Adrenal gland (tissue), 12 donors: Measurements from ENCODE around the gene LARP4B. TPM values are rescaled to one million over a fixed set of nuclear protein-coding genes. Genes with fewer than 3 reads are reported as not detected.

Experiments
- DNase-seq, 7 donors: peaks; one replicate each; pipeline ENCODE4 v3.0.0-alpha.2; 2019 to 2020
- H3K27ac ChIP-seq, 5 donors: fragments of 200-600 bp; sonication (generic) in 4 of 5; 1 replicate in 3 of 5; 2 replicates in 2 of 5; pipeline versions ENCODE4 v1.5.1 to v1.8.0; 2016 to 2020; ENCODE audit warnings: mild to moderate bottlenecking in 1 of 5
- H3K27me3 ChIP-seq: fragments of 200-600 bp; 2 replicates; pipeline ENCODE4 v1.8.0; 2021
- H3K36me3 ChIP-seq, 2 donors: fragments of 200-600 bp; replicated peaks in 1 of 2; 1 replicate in 1 of 2; 2 replicates in 1 of 2; pipeline versions ENCODE4 v1.5.1 to v1.8.0; 2018 to 2022
- H3K4me1 ChIP-seq, 2 donors: fragments of 200-600 bp; replicated peaks in 1 of 2; 1 replicate in 1 of 2; 2 replicates in 1 of 2; pipeline versions ENCODE4 v1.5.1 to v1.8.0; 2018 to 2021
- H3K4me3 ChIP-seq, 4 donors: fragments of 200-600 bp; sonication (generic) in 3 of 4; one replicate each; pipeline ENCODE4 v1.5.1; 2016 to 2018
- H3K9me3 ChIP-seq, 3 donors: fragments of 200-600 bp; sonication (generic) in 1 of 3; replicated peaks in 1 of 3; 1 replicate in 2 of 3; 2 replicates in 1 of 3; pipeline versions ENCODE4 v1.5.1 to v1.8.0; 2016 to 2021
- CTCF ChIP-seq, 6 experiments: fragments of 450-650 bp in 4 of 6; fragments of 200-600 bp in 2 of 6; sonication (generic) in 1 of 6; IDR thresholded peaks; 1 replicate in 5 of 6; 2 replicates in 1 of 6; pipeline versions ENCODE4 v1.5.1 to v1.8.0; 2016 to 2021; ENCODE audit warnings: antibody characterized with exemption in 6 of 6, mild to moderate bottlenecking in 2 of 6, moderate library complexity in 1 of 6
- POLR2A ChIP-seq, 2 donors: fragments of 450-650 bp; IDR thresholded peaks; one replicate each; pipeline ENCODE4 v1.6.1; 2017; ENCODE audit warnings: antibody characterized with exemption in 2 of 2, mild to moderate bottlenecking in 2 of 2, moderate library complexity in 1 of 2
- WGBS, 4 donors: extraction: QIAGEN DNeasy Blood & Tissue Kit in 2 of 4; methylation state at CpG; one replicate each; pipeline versions ENCODE4 v1.1.5 to v1.1.7; 2013 to 2017; 5-methylcytosine and 5-hydroxymethylcytosine counted together
- intact Hi-C, 2 donors: fragments of 100-400 bp; cut with DNase I; formaldehyde crosslinking; loops; one replicate each; pipeline versions ENCODE4 v1.14.1 to v1.15.0; 2022 to 2023
- polyA plus RNA-seq, 3 donors: library from polyadenylated mRNA; stranded (reverse); fragments of 200-250 nt in 2 of 3; fragments of 350-450 nt in 1 of 3; fragmentation: Illumina TruSeq in 1 of 3; extraction: RNeasy Lipid Tissue Mini Kit (QIAGEN cat#74804) in 1 of 3; gene quantifications; one replicate each; pipeline ENCODE4 v1.2.3, GENCODE V29; 2013 to 2014
- total RNA-seq, 9 donors: library from RNA; depleted of rRNA in 4 of 9; stranded (reverse); fragments of >200 nt in 4 of 9; fragments of 120-200 nt in 1 of 9; fragmentation: NEBNext Ultra II Directional in 1 of 9; extraction: Animal tissue kit (Norgen Biotek cat#: 25700) in 1 of 9; gene quantifications; one replicate each; pipeline versions ENCODE4 v1.1.0 to v1.2.4, GENCODE V29; 2013 to 2023
- donor health status: healthy with polysubstance abuse.
- donor health status: Bipolar disorder and iron deficiency.
- donor health status: DM: yes; HTN: yes; CAD: no.
- donor health status: DM: no; HTN: no; CAD: no.
- donor health status: DM: no; HTN: no; CAD: no.
- donor health status: DM: yes; HTN: yes; CAD: no.

LARP4B gene
- total and polyA plus RNA-seq, 12 donors: 17.2 to 145 (median 66.8) TPM

- H3K4me1 ChIP-seq: no peaks in the 10 kb centered on the region
- no peak overlapping the region for H3K27ac ChIP-seq
- no peaks in the 10 kb centered on the region for H3K9me3 ChIP-seq
- TF ChIP-seq POLR2A (IDR thresholded peaks at IDR 0.05): no peak
- no peak for TF ChIP-seq CTCF (IDR thresholded peaks at IDR 0.05)
- no peak overlapping the region for H3K4me3 ChIP-seq
- intact Hi-C loops: no loop called here
- peaks cover 0 to 15% of the 10 kb centered on the region in 2 donors for H3K36me3 ChIP-seq
- H3K27me3 ChIP-seq: no peaks in the 10 kb centered on the region
- WGBS, 4 donors: 90 to 100% (median 94%) methylated on average over 1 to 2 of the region's 2 CpGs
- no peak for DNase-seq
These were observed 55.1 kb downstream of the LARP4B start for GRCh38 chr10:876438-876837.

- TF ChIP-seq CTCF (IDR thresholded peaks at IDR 0.05) (no peak), POLR2A (IDR thresholded peaks at IDR 0.05) (no peak)
- Histone ChIP-seq H3K27me3 (no peaks in the 10 kb centered on the region), H3K4me1 (no peaks in the 10 kb centered on the region), H3K36me3 (peaks cover 0 to 7% of the 10 kb centered on the region in 2 donors), H3K4me3 (no peak overlapping the region), H3K27ac (no peak overlapping the region), H3K9me3 (no peaks in the 10 kb centered on the region)
- no peak for DNase-seq
- 91 to 97% (median 94%) methylated on average over 7 of the region's 7 CpGs for WGBS, 4 donors
- intact Hi-C loops: no loop called here
These were observed 58.5 kb downstream of the LARP4B start for GRCh38 chr10:873020-873419.

- WGBS, 4 donors: 88 to 94% (median 93%) methylated on average over 10 to 12 of the region's 12 CpGs
- intact Hi-C loops: no loop called here
These were observed 59.5 kb downstream of the LARP4B start for GRCh38 chr10:871951-872403.

GRCh38 chr10:870564-871166 lies 60.8 kb downstream of the LARP4B start:
- WGBS, 4 donors: 87 to 94% (median 91%) methylated on average over 7 of the region's 7 CpGs
- no peaks in the 10 kb centered on the region for H3K4me1 ChIP-seq

More at GRCh38 chr10:871951-872403, 59.5 kb downstream of the LARP4B start:
- Histone ChIP-seq H3K27ac (no peak overlapping the region), H3K9me3 (no peaks in the 10 kb centered on the region), H3K27me3 (no peaks in the 10 kb centered on the region), H3K4me1 (no peaks in the 10 kb centered on the region), H3K4me3 (no peak overlapping the region), H3K36me3 (peaks cover 0 to 7% of the 10 kb centered on the region in 2 donors)
- TF ChIP-seq CTCF (IDR thresholded peaks at IDR 0.05) (no peak), POLR2A (IDR thresholded peaks at IDR 0.05) (no peak)
- DNase-seq: no peak

More at GRCh38 chr10:870564-871166, 60.8 kb downstream of the LARP4B start:
- Histone ChIP-seq H3K4me3 (no peak overlapping the region), H3K27ac (no peak overlapping the region), H3K9me3 (no peaks in the 10 kb centered on the region), H3K36me3 (no peaks in the 10 kb centered on the region), H3K27me3 (no peaks in the 10 kb centered on the region)
- TF ChIP-seq POLR2A (IDR thresholded peaks at IDR 0.05) (no peak), CTCF (IDR thresholded peaks at IDR 0.05) (no peak)
- no peak for DNase-seq
- intact Hi-C loops: no loop called here
